GM13976 (cell line): ENCODE data around the gene PPP4R3B.

ENCODE experiments used
- DNase-seq: peaks from one replicate; pipeline ENCODE4 v3.0.0; 2012; ENCODE audit warnings: low spot score
- in situ Hi-C: fragments of 300-500 bp; cut with MboI; formaldehyde crosslinking; loops from one replicate; pipeline ENCODE4 v1.12.0; 2022; ENCODE audit warnings: low sequenced_read_pairs, mixed read lengths, inconsistent platforms; ENCODE audit not compliant: unreplicated experiment
- TF ChIP-seq, protein P1 (sequence below): IDR thresholded peaks from 2 replicates; pipeline ENCODE4 v1.5.1; 2012; ENCODE audit warnings: borderline replicate concordance, mild to moderate bottlenecking; ENCODE audit not compliant: insufficient read depth; ENCODE audit errors: extremely low read depth, missing control alignments, control extremely low read depth

Gene PPP4R3B

DNA sequence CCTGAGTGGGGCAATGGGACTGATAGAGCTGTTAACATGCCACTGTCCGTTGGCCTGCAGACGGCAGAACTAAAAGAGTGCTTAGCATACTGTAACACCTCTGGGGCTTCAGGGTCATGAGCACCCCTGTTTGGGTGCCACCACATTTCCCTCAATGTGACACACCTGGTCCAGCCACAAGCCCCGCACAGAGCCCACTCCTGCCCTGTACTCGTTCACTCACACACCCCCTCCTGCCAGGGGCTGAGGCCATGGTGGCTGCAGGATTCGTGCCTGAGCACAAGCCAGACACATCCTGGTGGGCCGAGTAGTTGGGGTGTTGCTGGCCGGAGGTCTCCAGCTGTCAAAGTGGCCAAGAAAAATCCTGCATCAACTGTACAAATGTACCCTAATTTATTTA is 4.4 kb upstream of the PPP4R3B start:
- in situ Hi-C loops: no loop called here
- DNase-seq: no peak
- TF ChIP-seq, protein P1, sequence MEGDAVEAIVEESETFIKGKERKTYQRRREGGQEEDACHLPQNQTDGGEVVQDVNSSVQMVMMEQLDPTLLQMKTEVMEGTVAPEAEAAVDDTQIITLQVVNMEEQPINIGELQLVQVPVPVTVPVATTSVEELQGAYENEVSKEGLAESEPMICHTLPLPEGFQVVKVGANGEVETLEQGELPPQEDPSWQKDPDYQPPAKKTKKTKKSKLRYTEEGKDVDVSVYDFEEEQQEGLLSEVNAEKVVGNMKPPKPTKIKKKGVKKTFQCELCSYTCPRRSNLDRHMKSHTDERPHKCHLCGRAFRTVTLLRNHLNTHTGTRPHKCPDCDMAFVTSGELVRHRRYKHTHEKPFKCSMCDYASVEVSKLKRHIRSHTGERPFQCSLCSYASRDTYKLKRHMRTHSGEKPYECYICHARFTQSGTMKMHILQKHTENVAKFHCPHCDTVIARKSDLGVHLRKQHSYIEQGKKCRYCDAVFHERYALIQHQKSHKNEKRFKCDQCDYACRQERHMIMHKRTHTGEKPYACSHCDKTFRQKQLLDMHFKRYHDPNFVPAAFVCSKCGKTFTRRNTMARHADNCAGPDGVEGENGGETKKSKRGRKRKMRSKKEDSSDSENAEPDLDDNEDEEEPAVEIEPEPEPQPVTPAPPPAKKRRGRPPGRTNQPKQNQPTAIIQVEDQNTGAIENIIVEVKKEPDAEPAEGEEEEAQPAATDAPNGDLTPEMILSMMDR: no peak

GRCh38 chr2:55620123-55620779 is 2.8 kb upstream of the PPP4R3B start:
- TF ChIP-seq, protein P1: peak; percentile 47
- in situ Hi-C loops: no loop called here
- peak; percentile 23 for DNase-seq

- in situ Hi-C loops: no loop called here
- DNase-seq: peak; percentile 76
- TF ChIP-seq, protein P1: no peak
Measured at GRCh38 chr2:55618275-55619055, 1.0 kb upstream of the PPP4R3B start.

GRCh38 chr2:55618025-55618274 is 528 bp upstream of the PPP4R3B start:
- TF ChIP-seq, protein P1: no peak
- no peak for DNase-seq
- in situ Hi-C loops: no loop called here

DNA sequence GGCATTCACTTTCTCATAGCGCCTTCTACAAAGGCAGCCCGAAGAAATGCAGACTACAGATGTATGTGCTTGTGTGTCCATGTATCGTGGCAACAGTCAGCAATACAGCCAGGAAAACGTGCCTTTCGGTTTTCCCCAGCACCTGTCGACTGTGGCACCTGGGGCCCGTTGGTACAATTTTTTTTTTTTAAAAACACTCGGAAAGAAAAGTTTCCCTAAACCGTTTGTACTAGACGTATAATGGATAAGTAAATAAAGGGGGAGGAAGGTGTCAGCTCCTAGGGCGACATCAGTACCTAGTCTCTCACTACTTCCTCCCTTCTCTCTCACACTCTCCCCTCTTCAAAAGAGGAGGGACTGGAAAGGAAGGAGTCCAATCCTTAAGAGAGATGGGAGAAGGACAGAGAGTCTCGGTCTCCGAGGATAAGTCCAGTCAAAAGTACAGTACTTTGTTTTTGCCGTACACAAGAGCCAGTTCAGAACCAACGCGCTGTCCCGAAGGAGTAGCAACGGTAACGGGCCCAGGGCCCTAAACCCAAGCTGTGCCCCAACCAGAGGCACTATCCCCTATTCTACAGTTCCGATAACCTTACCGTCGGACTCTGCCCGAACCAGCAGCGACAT is 759 bp downstream of the PPP4R3B start:
- in situ Hi-C loops: no loop called here
- TF ChIP-seq, protein P1: no peak
- peak; percentile 41 for DNase-seq

DNA sequence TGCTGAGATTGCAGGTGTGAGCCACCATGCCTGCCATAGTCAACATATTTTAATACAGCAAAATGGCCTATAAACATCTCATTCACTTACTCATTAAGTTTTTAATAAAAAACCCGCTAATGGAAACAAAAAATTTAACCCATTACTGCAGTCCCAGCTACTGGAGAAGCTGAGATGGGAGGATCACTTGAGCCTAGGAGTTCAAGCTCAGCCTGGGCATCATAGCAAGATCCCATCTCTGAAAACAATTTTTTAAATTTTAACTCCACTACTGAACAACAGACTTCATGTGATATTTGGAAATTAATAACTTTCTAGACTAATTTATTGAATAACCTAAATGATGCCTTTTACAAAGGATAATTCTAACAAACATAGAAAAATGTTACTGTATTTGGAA is 5.4 kb downstream of the PPP4R3B start:
- no peak for DNase-seq
- in situ Hi-C loops: no loop called here
- TF ChIP-seq, protein P1: no peak
